Epidermal melanocyte (primary cell): Measurements from ENCODE around the gene ASS1.
"Not testable (repeated sequence)": the region's sequence is repeated elsewhere in the genome, so short reads cannot be mapped to it uniquely, and the experiment has no call there.

Source experiments
- DNase-seq: peaks from one replicate; pipeline ENCODE4 v3.0.0; 2011; ENCODE audit warnings: low spot score; ENCODE audit not compliant: insufficient read length

The ASS1 gene

GRCh38 chr9:130444565-130445221, at the start of gene ASS1:
ASS1 (plus strand) TSS chr9:130444961; CDS start chr9:130452229, 7,268 bp downstream.
- peak; percentile 62 for DNase-seq

- no peak for DNase-seq
Measured at GRCh38 chr9:130395810-130396435, 48.8 kb upstream of the ASS1 start.

GRCh38 chr9:130396581-130396980, 48.2 kb upstream of the ASS1 start:
- no peak for DNase-seq

- no peak for DNase-seq
Measured at GRCh38 chr9:130398487-130399240, 46.1 kb upstream of the ASS1 start.

GRCh38 chr9:130399768-130400167, 45.0 kb upstream of the ASS1 start:
- DNase-seq = no peak

GRCh38 chr9:130400870-130401269, 43.9 kb upstream of the ASS1 start:
- no peak for DNase-seq

GRCh38 chr9:130401742-130402141, 43.0 kb upstream of the ASS1 start:
- DNase-seq = not testable (repeated sequence)

- DNase-seq = no peak
Measured at GRCh38 chr9:130402243-130402642, 42.5 kb upstream of the ASS1 start.

GRCh38 chr9:130402645-130403440, 41.9 kb upstream of the ASS1 start:
- no peak for DNase-seq

GRCh38 chr9:130405657-130406257, 39.0 kb upstream of the ASS1 start:
- DNase-seq = no peak

GRCh38 chr9:130406278-130406895, 38.4 kb upstream of the ASS1 start:
- no peak for DNase-seq

GRCh38 chr9:130407916-130408663, 36.7 kb upstream of the ASS1 start:
- no peak for DNase-seq

- no peak for DNase-seq
Measured at GRCh38 chr9:130408669-130409068, 36.1 kb upstream of the ASS1 start.

GRCh38 chr9:130409246-130409645, 35.5 kb upstream of the ASS1 start:
- no peak for DNase-seq

- DNase-seq = no peak
Measured at GRCh38 chr9:130410443-130410842, 34.3 kb upstream of the ASS1 start.

GRCh38 chr9:130411566-130411915, 33.2 kb upstream of the ASS1 start:
- DNase-seq = no peak

GRCh38 chr9:130414081-130414731, 30.6 kb upstream of the ASS1 start:
- no peak for DNase-seq

GRCh38 chr9:130414910-130415746, 29.6 kb upstream of the ASS1 start:
- DNase-seq = no peak

- DNase-seq = no peak
Measured at GRCh38 chr9:130417602-130418001, 27.2 kb upstream of the ASS1 start.
